Activated naive CD8-positive, alpha-beta T cell treated with anti-CD3 and anti-CD28 coated beads for 36 hours (primary cell): Measurements from ENCODE around the gene SPATA33. TPM values are rescaled to one million over a fixed set of nuclear protein-coding genes. Genes with fewer than 3 reads are reported as not detected.
A peak's percentile ranks its signal among the peaks of the same experiment; 100 is the strongest.
"Not testable (repeated sequence)": the region's sequence is repeated elsewhere in the genome, so short reads cannot be mapped to it uniquely, and the experiment has no call there.

Experiments
- DNase-seq: peaks from one replicate; pipeline ENCODE4 v3.0.0; 2021
- H3K27ac Mint-ChIP-seq: one replicate; pipeline ENCODE4 v1.8.0; 2022; ENCODE audit warnings: mild to moderate bottlenecking, moderate library complexity, mixed read lengths
- H3K27me3 Mint-ChIP-seq: one replicate; pipeline ENCODE4 v1.8.0; 2022; ENCODE audit warnings: mild to moderate bottlenecking, mixed read lengths
- H3K36me3 Mint-ChIP-seq: one replicate; pipeline ENCODE4 v1.8.0; 2021; ENCODE audit warnings: mild to moderate bottlenecking, mixed read lengths
- H3K4me1 Mint-ChIP-seq: one replicate; pipeline ENCODE4 v1.8.0; 2021; ENCODE audit warnings: mixed read lengths
- H3K4me3 Mint-ChIP-seq: one replicate; pipeline ENCODE4 v1.8.0; 2022; ENCODE audit warnings: mild to moderate bottlenecking, moderate library complexity, mixed read lengths
- H3K9me3 Mint-ChIP-seq: one replicate; pipeline ENCODE4 v1.8.0; 2022; ENCODE audit warnings: mixed read lengths
- total RNA-seq, 2 experiments: library from RNA; stranded (reverse); gene quantifications; one replicate each; pipeline ENCODE4 v1.2.3, GENCODE V29; 2021

SPATA33 gene
- total RNA-seq, 2 experiments from 2014 or later: 7.0 to 10.2 TPM

GRCh38 chr16:89669755-89670154, 12.1 kb downstream of the SPATA33 start:
- no peak for DNase-seq
- Mint-ChIP-seq H3K27ac (no peak overlapping the region), H3K36me3 (peaks cover 8% of the 10 kb centered on the region), H3K4me1 (peaks cover 14% of the 10 kb centered on the region), H3K27me3 (no peaks in the 10 kb centered on the region), H3K4me3 (no peak overlapping the region), H3K9me3 (no peaks in the 10 kb centered on the region)

- no peak for DNase-seq
- H3K36me3 Mint-ChIP-seq: peaks cover 10% of the 10 kb centered on the region
- H3K4me1 Mint-ChIP-seq: peaks cover 14% of the 10 kb centered on the region
- no peak overlapping the region for H3K27ac Mint-ChIP-seq
- H3K27me3 Mint-ChIP-seq: no peaks in the 10 kb centered on the region
- H3K9me3 Mint-ChIP-seq: no peaks in the 10 kb centered on the region
- no peak overlapping the region for H3K4me3 Mint-ChIP-seq
Measured at GRCh38 chr16:89670496-89671431, 13.1 kb downstream of the SPATA33 start.

GRCh38 chr16:89671565-89671964, 13.9 kb downstream of the SPATA33 start:
- H3K4me1 Mint-ChIP-seq: peaks cover 14% of the 10 kb centered on the region
- H3K4me3 Mint-ChIP-seq, H3K9me3 Mint-ChIP-seq, H3K27me3 Mint-ChIP-seq, H3K27ac Mint-ChIP-seq, H3K36me3 Mint-ChIP-seq, DNase-seq: not testable (repeated sequence)

- peaks cover 14% of the 10 kb centered on the region for H3K4me1 Mint-ChIP-seq
- no peak overlapping the region for H3K27ac Mint-ChIP-seq
- H3K4me3 Mint-ChIP-seq: no peak overlapping the region
- H3K27me3 Mint-ChIP-seq: no peaks in the 10 kb centered on the region
- H3K9me3 Mint-ChIP-seq: no peaks in the 10 kb centered on the region
- peaks cover 4% of the 10 kb centered on the region for H3K36me3 Mint-ChIP-seq
- DNase-seq: no peak
Measured at GRCh38 chr16:89672177-89672941, 14.7 kb downstream of the SPATA33 start.

GRCh38 chr16:89678258-89678657, 20.6 kb downstream of the SPATA33 start:
- Mint-ChIP-seq H3K27ac (no peak overlapping the region), H3K4me1 (no peaks in the 10 kb centered on the region), H3K9me3 (no peaks in the 10 kb centered on the region)

GRCh38 chr16:89685916-89686315, 28.3 kb downstream of the SPATA33 start:
- Mint-ChIP-seq H3K36me3 (peaks cover 24% of the 10 kb centered on the region), H3K27ac (no peak overlapping the region)
- no peak for DNase-seq

More at GRCh38 chr16:89678258-89678657, 20.6 kb downstream of the SPATA33 start:
- Mint-ChIP-seq H3K36me3 (peaks cover 1% of the 10 kb centered on the region), H3K4me3 (no peak overlapping the region), H3K27me3 (no peaks in the 10 kb centered on the region)
- DNase-seq: no peak

GRCh38 chr16:89686520-89687091, 29.0 kb downstream of the SPATA33 start, which contains the start of gene CDK10:
Gene CDK10, plus strand, starts transcription at chr16:89686689. Its CDS starts 22 bp downstream, at chr16:89686711.
- DNase-seq: peak; percentile 94
- Mint-ChIP-seq H3K4me1 (peaks cover 14% of the 10 kb centered on the region), H3K9me3 (peaks cover 2% of the 10 kb centered on the region), H3K36me3 (peaks cover 24% of the 10 kb centered on the region), H3K27ac (peak within 1 kb of the TSS; percentile 94), H3K27me3 (no peaks in the 10 kb centered on the region), H3K4me3 (peak within 1 kb of the TSS; percentile 91)

More at GRCh38 chr16:89685916-89686315, 28.3 kb downstream of the SPATA33 start:
- Mint-ChIP-seq H3K9me3 (peaks cover 2% of the 10 kb centered on the region), H3K4me1 (peaks cover 14% of the 10 kb centered on the region), H3K27me3 (no peaks in the 10 kb centered on the region), H3K4me3 (peak overlapping the region; percentile 22)

- peaks cover 24% of the 10 kb centered on the region for H3K36me3 Mint-ChIP-seq
- H3K4me1 Mint-ChIP-seq: peaks cover 14% of the 10 kb centered on the region
- no peaks in the 10 kb centered on the region for H3K27me3 Mint-ChIP-seq
- H3K27ac Mint-ChIP-seq: peak overlapping the region; percentile 85
- peak overlapping the region; percentile 91 for H3K4me3 Mint-ChIP-seq
- H3K9me3 Mint-ChIP-seq: peaks cover 2% of the 10 kb centered on the region
- no peak for DNase-seq
Measured at GRCh38 chr16:89687092-89687940, 29.7 kb downstream of the SPATA33 start.

- DNase-seq: no peak
- Mint-ChIP-seq H3K9me3 (peaks cover 2% of the 10 kb centered on the region), H3K27ac (no peak overlapping the region), H3K36me3 (peaks cover 24% of the 10 kb centered on the region), H3K4me3 (peak overlapping the region; percentile 91), H3K4me1 (peaks cover 14% of the 10 kb centered on the region), H3K27me3 (no peaks in the 10 kb centered on the region)
Measured at GRCh38 chr16:89688395-89688794, 30.8 kb downstream of the SPATA33 start.

- no peak overlapping the region for H3K27ac Mint-ChIP-seq
Measured at GRCh38 chr16:89689142-89689541, 31.5 kb downstream of the SPATA33 start.

GRCh38 chr16:89689621-89690020, 32.0 kb downstream of the SPATA33 start:
- not testable (repeated sequence) for H3K4me3 Mint-ChIP-seq, H3K9me3 Mint-ChIP-seq, H3K27me3 Mint-ChIP-seq, H3K27ac Mint-ChIP-seq, DNase-seq
- Mint-ChIP-seq H3K4me1 (peaks cover 14% of the 10 kb centered on the region), H3K36me3 (peaks cover 21% of the 10 kb centered on the region)

More at GRCh38 chr16:89689142-89689541, 31.5 kb downstream of the SPATA33 start:
- Mint-ChIP-seq H3K9me3 (peaks cover 2% of the 10 kb centered on the region), H3K36me3 (peaks cover 24% of the 10 kb centered on the region), H3K4me3 (no peak overlapping the region), H3K4me1 (peaks cover 14% of the 10 kb centered on the region), H3K27me3 (no peaks in the 10 kb centered on the region)
- no peak for DNase-seq

- peaks cover 14% of the 10 kb centered on the region for H3K4me1 Mint-ChIP-seq
- no peaks in the 10 kb centered on the region for H3K9me3 Mint-ChIP-seq
- H3K4me3 Mint-ChIP-seq: no peak overlapping the region
- H3K27ac Mint-ChIP-seq: no peak overlapping the region
- H3K36me3 Mint-ChIP-seq: peaks cover 17% of the 10 kb centered on the region
- DNase-seq: no peak
- no peaks in the 10 kb centered on the region for H3K27me3 Mint-ChIP-seq
Measured at GRCh38 chr16:89690392-89690901, 32.8 kb downstream of the SPATA33 start.

GRCh38 chr16:89691231-89691985, 33.8 kb downstream of the SPATA33 start:
- DNase-seq: no peak
- Mint-ChIP-seq H3K27me3 (no peaks in the 10 kb centered on the region), H3K36me3 (peaks cover 12% of the 10 kb centered on the region), H3K4me1 (peaks cover 10% of the 10 kb centered on the region), H3K4me3 (no peak overlapping the region), H3K27ac (no peak overlapping the region), H3K9me3 (no peaks in the 10 kb centered on the region)
